Measurements from ENCODE around the gene GPX6.
"Not testable (repeated sequence)": the region's sequence is repeated elsewhere in the genome, so short reads cannot be mapped to it uniquely, and the experiment has no call there.

Gene GPX6

GRCh38 chr6:28485482-28485881 is 30.1 kb downstream of the GPX6 start:
- DNase-seq (ENCODE audit: low spot score), result no peak

- no peak for DNase-seq (ENCODE audit: low spot score)
Measured at GRCh38 chr6:28480253-28480932, 35.2 kb downstream of the GPX6 start.

- no peak for DNase-seq (ENCODE audit: low spot score)
Measured at GRCh38 chr6:28478518-28478917, 37.1 kb downstream of the GPX6 start.

GRCh38 chr6:28474441-28475219 is 41.0 kb downstream of the GPX6 start:
- DNase-seq (ENCODE audit: low spot score), result peak; percentile 90

GRCh38 chr6:28469153-28469745 is 46.3 kb downstream of the GPX6 start:
- DNase-seq (ENCODE audit: low spot score), result not testable (repeated sequence)

- DNase-seq (ENCODE audit: low spot score), result no peak
Measured at GRCh38 chr6:28468056-28468455, 47.5 kb downstream of the GPX6 start.

- DNase-seq (ENCODE audit: low spot score), result peak; percentile 48
Measured at GRCh38 chr6:28462401-28462800, 53.2 kb downstream of the GPX6 start.

GRCh38 chr6:28458568-28458967 is 57.0 kb downstream of the GPX6 start:
- DNase-seq (ENCODE audit: low spot score), result no peak
